Skin epidermis (tissue), 12 donors: Measurements from ENCODE around the gene TDRD9.

Experiments
- H3K27ac ChIP-seq, 21 experiments: fragments of 200-600 bp; sonication (generic) in 11 of 21; one replicate each; pipeline ENCODE4 v1.5.0; 2020; ENCODE audit warnings: mild to moderate bottlenecking in 3 of 21, inconsistent platforms in 2 of 21, moderate library complexity in 2 of 21
- H3K4me3 ChIP-seq, 7 experiments: fragments of 200-600 bp; sonication (generic) in 2 of 7; one replicate each; pipeline ENCODE4 v1.5.0; 2020; ENCODE audit warnings: inconsistent platforms in 2 of 7, mild to moderate bottlenecking in 2 of 7, moderate library complexity in 1 of 7

Gene TDRD9

GRCh38 chr14:103910262-103910935 is 17.9 kb upstream of the TDRD9 start:
- H3K4me3 ChIP-seq, result peak overlapping the region in 1 of 7 experiments; percentile 15
- H3K27ac ChIP-seq, result peak overlapping the region in 3 of 21 experiments; percentile 29 to 44 (median 35)

GRCh38 chr14:103910984-103911383 is 17.3 kb upstream of the TDRD9 start:
- peak overlapping the region in 1 of 21 experiments; percentile 44 for H3K27ac ChIP-seq
- no peak overlapping the region for H3K4me3 ChIP-seq

- H3K4me3 ChIP-seq, result no peak overlapping the region
- H3K27ac ChIP-seq, result no peak overlapping the region
Measured at GRCh38 chr14:103915616-103916015, 12.6 kb upstream of the TDRD9 start.

GRCh38 chr14:103916636-103917262 is 11.5 kb upstream of the TDRD9 start:
- peak overlapping the region in 1 of 21 experiments; percentile 3 for H3K27ac ChIP-seq
- H3K4me3 ChIP-seq, result no peak overlapping the region

- peak overlapping the region; percentile 52 to 95 (median 87) for H3K27ac ChIP-seq
- H3K4me3 ChIP-seq, result peak overlapping the region; percentile 67 to 92 (median 80)
Measured at GRCh38 chr14:103920981-103921854, 7.0 kb upstream of the TDRD9 start.

- H3K4me3 ChIP-seq, result peak overlapping the region in 3 of 7 experiments; percentile 74 to 83 (median 80)
- peak overlapping the region in 1 of 21 experiments; percentile 90 for H3K27ac ChIP-seq
Measured at GRCh38 chr14:103921855-103922200, 6.4 kb upstream of the TDRD9 start.

- Histone ChIP-seq H3K4me3 (no peak overlapping the region), H3K27ac (no peak overlapping the region)
Measured at GRCh38 chr14:103923863-103924262, 4.4 kb upstream of the TDRD9 start.

GRCh38 chr14:103925316-103925715 is 2.9 kb upstream of the TDRD9 start:
- H3K4me3 ChIP-seq, result no peak overlapping the region

GRCh38 chr14:103927566-103927965 is 690 bp upstream of the TDRD9 start:
- Histone ChIP-seq H3K27ac (no peak overlapping the region), H3K4me3 (no peak overlapping the region)

More at GRCh38 chr14:103925316-103925715, 2.9 kb upstream of the TDRD9 start:
- no peak overlapping the region for H3K27ac ChIP-seq

GRCh38 chr14:103930051-103930604 is 1.9 kb downstream of the TDRD9 start:
- Histone ChIP-seq H3K27ac (no peak overlapping the region), H3K4me3 (no peak overlapping the region)

- H3K4me3 ChIP-seq, result no peak overlapping the region
- no peak overlapping the region for H3K27ac ChIP-seq
Measured at GRCh38 chr14:103931422-103931821, 3.2 kb downstream of the TDRD9 start.

GRCh38 chr14:103932791-103933490 is 4.7 kb downstream of the TDRD9 start:
- H3K4me3 ChIP-seq, result no peak overlapping the region
- H3K27ac ChIP-seq, result peak overlapping the region in 4 of 21 experiments; percentile 26 to 53 (median 48)

- Histone ChIP-seq H3K27ac (no peak overlapping the region), H3K4me3 (no peak overlapping the region)
Measured at GRCh38 chr14:103935102-103935501, 6.8 kb downstream of the TDRD9 start.

GRCh38 chr14:103941462-103941861 is 13.2 kb downstream of the TDRD9 start:
- no peak overlapping the region for H3K27ac ChIP-seq
- H3K4me3 ChIP-seq, result no peak overlapping the region

GRCh38 chr14:103941973-103942736 is 13.9 kb downstream of the TDRD9 start, which contains the start of gene RD3L:
RD3L (minus strand) TSS chr14:103942529; CDS start chr14:103941695, 834 bp downstream.
- H3K27ac ChIP-seq, result no peak within 1 kb of the TSS
- H3K4me3 ChIP-seq, result no peak within 1 kb of the TSS

- H3K27ac ChIP-seq, result no peak overlapping the region
- no peak overlapping the region for H3K4me3 ChIP-seq
Measured at GRCh38 chr14:103943673-103944072, 15.4 kb downstream of the TDRD9 start.

- no peak overlapping the region for H3K27ac ChIP-seq
- H3K4me3 ChIP-seq, result no peak overlapping the region
Measured at GRCh38 chr14:103946975-103947374, 18.7 kb downstream of the TDRD9 start.

- no peak overlapping the region for H3K27ac ChIP-seq
- no peak overlapping the region for H3K4me3 ChIP-seq
Measured at GRCh38 chr14:103948442-103948841, 20.2 kb downstream of the TDRD9 start.
